Muscle layer of colon (tissue), 2 donors: ENCODE data around the gene SEC22A.

Experiments
- H3K27ac ChIP-seq: one replicate; pipeline ENCODE4 v1.7.0; 2013; ENCODE audit warnings: low read depth, mild to moderate bottlenecking, low read length, moderate library complexity
- H3K27me3 ChIP-seq, 2 donors: one replicate each; pipeline ENCODE4 v1.7.0; 2013; ENCODE audit warnings: low read length in 2 of 2, mild to moderate bottlenecking in 2 of 2; ENCODE audit not compliant: insufficient read depth in 2 of 2, control insufficient read depth in 1 of 2
- H3K36me3 ChIP-seq: one replicate; pipeline ENCODE4 v1.7.0; 2013; ENCODE audit warnings: mild to moderate bottlenecking, low read length; ENCODE audit not compliant: insufficient read depth
- H3K4me1 ChIP-seq: one replicate; pipeline ENCODE4 v1.7.0; 2013; ENCODE audit warnings: mild to moderate bottlenecking, low read length; ENCODE audit not compliant: insufficient read depth
- H3K4me3 ChIP-seq, 2 donors: one replicate each; pipeline ENCODE4 v1.7.0; 2013; ENCODE audit warnings: low read length in 2 of 2, low read depth in 1 of 2, mild to moderate bottlenecking in 1 of 2, moderate library complexity in 1 of 2
- H3K9ac ChIP-seq: one replicate; pipeline ENCODE4 v1.7.0; 2013; ENCODE audit warnings: low read length
- H3K9me3 ChIP-seq: one replicate; pipeline ENCODE4 v1.7.0; 2013; ENCODE audit warnings: mild to moderate bottlenecking, low read length
- donor health status: abdominal sarcoma.
- donor health status: Adenocarcinoma of cecum.

Gene SEC22A

DNA sequence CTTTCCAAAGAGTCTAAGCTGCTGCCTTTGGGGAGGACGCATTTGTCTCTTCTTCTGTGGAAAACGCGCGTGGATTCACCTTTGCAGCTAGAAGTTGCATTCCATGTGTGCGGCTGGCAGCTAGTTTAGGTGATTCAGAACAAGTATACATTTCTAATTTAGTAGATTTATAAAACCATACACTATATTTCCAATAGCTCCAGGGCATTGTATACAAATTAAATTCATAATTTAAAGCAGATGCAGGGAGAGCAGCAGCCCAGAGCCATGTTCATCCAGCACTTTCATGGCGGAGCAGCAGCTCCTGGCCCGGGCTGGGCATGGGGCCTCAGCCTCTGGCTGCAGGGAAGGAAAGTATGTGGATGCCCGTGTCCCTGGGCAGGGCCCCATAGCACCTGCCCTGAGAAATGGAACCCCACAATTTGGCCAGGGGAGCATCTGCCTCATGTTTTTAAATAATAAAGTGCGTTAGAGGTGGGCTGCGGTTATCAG lies 42.8 kb upstream of the SEC22A start:
- no peak overlapping the region for H3K4me3 ChIP-seq
- H3K27ac ChIP-seq: no peak overlapping the region
- H3K4me1 ChIP-seq: no peaks in the 10 kb centered on the region
- no peak overlapping the region for H3K9ac ChIP-seq
- no peaks in the 10 kb centered on the region for H3K9me3 ChIP-seq
- peaks cover 27% of the 10 kb centered on the region for H3K36me3 ChIP-seq
- no peaks in the 10 kb centered on the region for H3K27me3 ChIP-seq

DNA sequence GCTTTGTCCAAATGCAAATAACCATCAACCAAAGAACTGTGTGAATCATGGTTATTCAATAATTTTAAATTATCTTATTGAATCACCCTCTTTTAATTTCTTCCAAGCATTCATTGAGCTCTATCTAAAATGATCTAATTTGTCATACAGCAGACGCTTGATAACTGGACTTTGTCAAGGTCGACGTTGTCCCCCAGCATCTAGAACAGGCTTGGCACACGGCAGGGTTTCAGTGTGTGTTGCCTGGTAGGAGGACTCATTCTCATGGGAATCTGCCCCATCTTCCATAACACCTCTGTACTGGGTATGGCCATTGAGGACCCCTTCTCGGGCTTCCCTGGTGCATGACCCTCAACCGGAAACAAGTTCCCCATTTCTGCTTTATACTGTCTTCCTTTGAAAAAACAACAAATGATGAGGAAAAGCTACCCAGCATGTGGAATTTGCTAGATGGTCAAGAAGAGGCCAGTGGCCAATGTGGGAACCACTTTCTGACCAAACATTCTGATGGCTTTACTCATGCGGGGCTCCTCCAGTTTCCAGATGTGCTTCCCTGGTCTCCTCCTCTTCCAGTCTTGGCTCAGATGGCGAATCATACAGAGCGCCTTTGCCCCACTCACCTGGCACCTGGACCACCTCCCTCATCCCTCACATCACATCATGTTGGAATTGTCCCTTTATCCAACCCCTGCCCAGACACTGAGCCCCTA lies 41.7 kb upstream of the SEC22A start:
- Histone ChIP-seq H3K9ac (no peak overlapping the region), H3K36me3 (peaks cover 37% of the 10 kb centered on the region), H3K27me3 (no peaks in the 10 kb centered on the region), H3K27ac (no peak overlapping the region), H3K4me1 (no peaks in the 10 kb centered on the region), H3K9me3 (no peaks in the 10 kb centered on the region), H3K4me3 (no peak overlapping the region)

DNA sequence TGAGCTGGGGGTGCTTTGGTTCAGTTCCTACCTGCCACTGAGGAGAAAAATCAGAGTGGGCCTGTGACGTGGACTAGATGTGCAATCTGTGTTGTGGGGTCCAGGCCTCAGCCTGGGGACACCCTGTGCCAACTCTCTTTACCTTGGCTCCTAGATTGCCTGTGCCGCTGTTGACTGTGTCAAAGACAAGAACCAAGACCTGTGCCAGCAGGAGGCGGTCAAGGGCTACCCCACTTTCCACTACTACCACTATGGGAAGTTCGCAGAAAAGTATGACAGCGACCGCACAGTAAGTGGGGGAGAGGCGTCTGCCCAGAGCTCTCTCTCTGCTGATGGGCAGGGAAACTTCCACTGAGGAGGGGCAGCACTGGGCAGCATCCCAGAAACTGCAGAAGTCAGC lies 40.6 kb upstream of the SEC22A start:
- Histone ChIP-seq H3K27me3 (no peaks in the 10 kb centered on the region), H3K27ac (no peak overlapping the region), H3K36me3 (peaks cover 36% of the 10 kb centered on the region), H3K9ac (no peak overlapping the region), H3K4me3 (no peak overlapping the region), H3K4me1 (no peaks in the 10 kb centered on the region), H3K9me3 (no peaks in the 10 kb centered on the region)

DNA sequence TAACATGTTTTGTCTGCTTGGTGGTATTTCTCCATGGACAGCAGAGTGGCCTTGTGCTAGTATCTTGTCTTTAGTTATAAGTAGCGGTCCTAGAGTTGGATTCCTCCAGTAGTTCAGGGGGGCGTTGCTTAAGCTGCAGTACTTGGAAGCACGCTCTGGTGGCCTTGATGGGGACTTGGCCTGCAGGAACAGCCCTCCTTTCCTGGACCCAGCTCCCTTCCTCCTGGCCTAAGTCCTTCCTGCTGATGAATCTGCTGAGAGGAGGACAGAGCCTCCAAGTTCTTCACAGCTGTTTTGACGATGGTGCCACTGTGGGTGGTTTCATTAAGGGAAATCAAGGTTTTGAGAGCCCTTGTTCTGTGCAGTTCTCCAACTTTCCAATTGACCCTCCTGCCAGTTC lies 38.6 kb upstream of the SEC22A start:
- Histone ChIP-seq H3K4me3 (no peak overlapping the region), H3K27me3 (no peaks in the 10 kb centered on the region), H3K36me3 (peaks cover 31% of the 10 kb centered on the region), H3K9ac (no peak overlapping the region), H3K9me3 (no peaks in the 10 kb centered on the region), H3K27ac (no peak overlapping the region), H3K4me1 (no peaks in the 10 kb centered on the region)

DNA sequence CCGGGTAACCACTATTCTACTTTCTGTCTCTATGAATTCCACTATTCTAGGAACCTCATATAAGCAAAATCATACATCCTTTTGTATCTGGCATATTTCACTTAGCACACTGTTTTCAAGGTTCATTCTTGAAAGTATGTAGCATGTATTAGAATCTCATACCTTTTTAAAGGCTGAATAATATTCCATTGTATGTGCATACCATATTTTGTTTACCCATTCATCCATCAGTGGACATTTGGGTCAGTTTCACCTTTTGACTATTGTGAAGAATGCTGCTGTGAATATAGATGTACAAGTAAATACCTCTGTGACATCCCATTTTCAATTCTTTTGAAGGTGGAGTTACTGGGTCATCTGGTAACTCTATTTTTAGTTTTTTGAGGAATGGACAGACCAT lies 36.6 kb upstream of the SEC22A start:
- H3K9ac ChIP-seq: no peak overlapping the region
- H3K36me3 ChIP-seq: peaks cover 31% of the 10 kb centered on the region
- H3K27me3 ChIP-seq: no peaks in the 10 kb centered on the region
- no peak overlapping the region for H3K27ac ChIP-seq
- peaks cover 6% of the 10 kb centered on the region for H3K4me1 ChIP-seq
- H3K9me3 ChIP-seq: no peaks in the 10 kb centered on the region
- H3K4me3 ChIP-seq: no peak overlapping the region

DNA sequence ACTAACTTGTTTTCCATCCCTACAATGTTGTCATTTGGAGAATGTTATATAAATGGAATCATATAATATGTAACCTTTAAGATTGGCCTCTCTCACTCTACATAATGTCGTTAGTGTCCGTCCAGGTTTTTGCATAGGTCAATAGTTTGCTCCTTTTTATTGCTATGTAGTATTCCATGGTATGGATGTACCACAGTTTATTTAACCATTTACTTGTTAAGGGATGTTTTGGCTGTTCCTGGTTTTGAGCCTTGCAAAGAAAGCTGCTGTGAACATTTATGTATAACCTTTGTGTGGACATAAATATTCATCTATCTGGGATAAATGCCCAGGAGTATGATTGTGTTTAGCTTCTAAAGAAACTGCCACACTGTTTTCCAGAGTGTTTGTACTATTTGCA lies 34.1 kb upstream of the SEC22A start:
- H3K9ac ChIP-seq: no peak overlapping the region
- H3K4me3 ChIP-seq: no peak overlapping the region
- H3K4me1 ChIP-seq: peaks cover 6% of the 10 kb centered on the region
- no peaks in the 10 kb centered on the region for H3K27me3 ChIP-seq
- no peaks in the 10 kb centered on the region for H3K9me3 ChIP-seq
- no peak overlapping the region for H3K27ac ChIP-seq
- peaks cover 22% of the 10 kb centered on the region for H3K36me3 ChIP-seq

GRCh38 chr3:123168122-123168521 lies 33.6 kb upstream of the SEC22A start:
- Histone ChIP-seq H3K4me1 (peaks cover 6% of the 10 kb centered on the region), H3K4me3 (no peak overlapping the region), H3K27ac (no peak overlapping the region), H3K27me3 (no peaks in the 10 kb centered on the region), H3K9ac (no peak overlapping the region), H3K36me3 (peaks cover 20% of the 10 kb centered on the region), H3K9me3 (no peaks in the 10 kb centered on the region)

- H3K4me3 ChIP-seq: no peak overlapping the region
- peaks cover 6% of the 10 kb centered on the region for H3K4me1 ChIP-seq
- H3K27ac ChIP-seq: no peak overlapping the region
- peaks cover 16% of the 10 kb centered on the region for H3K36me3 ChIP-seq
- H3K9ac ChIP-seq: no peak overlapping the region
- no peaks in the 10 kb centered on the region for H3K9me3 ChIP-seq
- H3K27me3 ChIP-seq: no peaks in the 10 kb centered on the region
These were observed 33.1 kb upstream of the SEC22A start for GRCh38 chr3:123168605-123169004.

- Histone ChIP-seq H3K27me3 (no peaks in the 10 kb centered on the region), H3K27ac (no peak overlapping the region), H3K9ac (no peak overlapping the region), H3K36me3 (peaks cover 9% of the 10 kb centered on the region), H3K9me3 (no peaks in the 10 kb centered on the region), H3K4me1 (peaks cover 6% of the 10 kb centered on the region), H3K4me3 (no peak overlapping the region)
These were observed 32.2 kb upstream of the SEC22A start for GRCh38 chr3:123169492-123169929.

- Histone ChIP-seq H3K9ac (no peak overlapping the region), H3K36me3 (peaks cover 5% of the 10 kb centered on the region), H3K27ac (no peak overlapping the region), H3K27me3 (no peaks in the 10 kb centered on the region), H3K9me3 (no peaks in the 10 kb centered on the region), H3K4me1 (peaks cover 6% of the 10 kb centered on the region), H3K4me3 (no peak overlapping the region)
These were observed 31.8 kb upstream of the SEC22A start for GRCh38 chr3:123169930-123170329.

- no peaks in the 10 kb centered on the region for H3K9me3 ChIP-seq
- H3K4me1 ChIP-seq: no peaks in the 10 kb centered on the region
- H3K27ac ChIP-seq: no peak overlapping the region
- no peak overlapping the region for H3K4me3 ChIP-seq
- no peak overlapping the region for H3K9ac ChIP-seq
- H3K27me3 ChIP-seq: no peaks in the 10 kb centered on the region
- H3K36me3 ChIP-seq: no peaks in the 10 kb centered on the region
These were observed 21.0 kb upstream of the SEC22A start for GRCh38 chr3:123180791-123181190.

DNA sequence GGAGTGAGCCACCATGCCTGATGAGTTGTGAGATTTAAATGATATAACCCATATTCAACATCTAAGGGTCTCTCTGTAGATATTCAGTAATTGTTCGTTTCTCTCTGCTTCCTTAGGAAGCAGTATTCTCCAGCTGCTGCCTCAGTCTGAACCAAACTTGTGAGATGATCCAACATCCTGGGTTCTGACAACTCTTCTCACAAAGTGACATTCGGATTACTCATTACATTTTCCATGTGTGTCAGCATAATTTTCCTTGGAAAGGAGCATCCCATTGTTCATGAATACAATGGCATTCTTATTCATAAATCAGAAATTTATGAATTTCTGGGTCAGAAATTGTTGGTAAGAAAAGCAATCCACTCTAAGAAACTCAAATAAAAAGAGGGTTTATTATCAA lies 15.0 kb upstream of the SEC22A start:
- Histone ChIP-seq H3K4me1 (no peaks in the 10 kb centered on the region), H3K36me3 (no peaks in the 10 kb centered on the region), H3K4me3 (no peak overlapping the region), H3K27me3 (no peaks in the 10 kb centered on the region), H3K9ac (no peak overlapping the region), H3K27ac (no peak overlapping the region), H3K9me3 (no peaks in the 10 kb centered on the region)
